HepG2 (cell line): ENCODE data around the gene SLC2A10. TPM values are rescaled to one million over a fixed set of nuclear protein-coding genes. Genes with fewer than 3 reads are reported as not detected.

ENCODE experiments used
- ATF4 ChIP-seq, 2 experiments: fragments of 450-650 bp in 1 of 2; sonication (generic) in 1 of 2; formaldehyde crosslinking; IDR thresholded peaks; 2 replicates each; pipeline versions ENCODE4 v1.5.0 to v1.8.0; 2020 to 2022; ENCODE audit warnings: mild to moderate bottlenecking in 1 of 2, missing genetic modification reagents in 1 of 2
- ATF7-NPFF ChIP-seq: sonication (generic); formaldehyde crosslinking; IDR thresholded peaks from 2 replicates; pipeline ENCODE4 v1.8.1; 2023; ENCODE audit warnings: mild to moderate bottlenecking, low read depth, missing genetic modification reagents, moderate library complexity
- DNMT1 ChIP-seq: sonication (generic); formaldehyde crosslinking; IDR thresholded peaks from 2 replicates; pipeline ENCODE4 v1.5.1; 2020; ENCODE audit warnings: mild to moderate bottlenecking, missing genetic modification reagents
- ELF3 ChIP-seq: IDR thresholded peaks from 2 replicates; pipeline ENCODE4 v1.6.1; 2016; ENCODE audit warnings: missing genetic modification reagents, missing compliant biosample characterization
- GLI4 ChIP-seq: sonication (generic); formaldehyde crosslinking; IDR thresholded peaks from 2 replicates; pipeline ENCODE4 v1.5.1; 2020; ENCODE audit warnings: missing genetic modification reagents, mild to moderate bottlenecking, moderate library complexity, borderline replicate concordance
- KAT2B ChIP-seq: fragments of 150-350 bp; IDR thresholded peaks from 2 replicates; pipeline ENCODE4 v1.6.1; 2014; ENCODE audit warnings: low read depth, low read length, borderline replicate concordance
- NCOA2 ChIP-seq: sonication (generic); formaldehyde crosslinking; IDR thresholded peaks from 2 replicates; pipeline ENCODE4 v1.8.0; 2022; ENCODE audit warnings: inconsistent platforms
- RAD21 ChIP-seq: fragments of 450-650 bp; formaldehyde crosslinking; IDR thresholded peaks from 2 replicates; pipeline ENCODE4 v1.5.0; 2020; ENCODE audit warnings: mild to moderate bottlenecking
- RARA ChIP-seq: IDR thresholded peaks from 2 replicates; pipeline ENCODE4 v1.6.1; 2016; ENCODE audit warnings: missing genetic modification reagents, missing compliant biosample characterization
- SETDB1 ChIP-seq: sonication (generic); formaldehyde crosslinking; IDR thresholded peaks from 2 replicates; pipeline ENCODE4 v1.5.1; 2020; ENCODE audit warnings: missing genetic modification reagents, mild to moderate bottlenecking, borderline replicate concordance
- THAP8 ChIP-seq: sonication (generic); formaldehyde crosslinking; IDR thresholded peaks from 2 replicates; pipeline ENCODE4 v1.5.1; 2020; ENCODE audit warnings: missing genetic modification reagents, mild to moderate bottlenecking, borderline replicate concordance
- YY1 ChIP-seq: IDR thresholded peaks from 2 replicates; pipeline ENCODE4 v1.6.1; 2011; ENCODE audit warnings: low read length, low read depth, moderate library complexity, mild to moderate bottlenecking; ENCODE audit not compliant: insufficient read depth, insufficient replicate concordance
- ZBTB10 ChIP-seq: sonication (generic); formaldehyde crosslinking; IDR thresholded peaks from 2 replicates; pipeline ENCODE4 v1.4.0; 2020; ENCODE audit warnings: missing genetic modification reagents, borderline replicate concordance
- ZBTB2 ChIP-seq: sonication (generic); formaldehyde crosslinking; IDR thresholded peaks from 2 replicates; pipeline ENCODE4 v1.8.0; 2022; ENCODE audit warnings: low read depth, missing genetic modification reagents
- ZBTB39 ChIP-seq: sonication (generic); formaldehyde crosslinking; IDR thresholded peaks from 2 replicates; pipeline ENCODE4 v1.5.0; 2020; ENCODE audit warnings: missing genetic modification reagents
- ZNF292 ChIP-seq: sonication (generic); formaldehyde crosslinking; IDR thresholded peaks from 2 replicates; pipeline ENCODE4 v1.8.1; 2022; ENCODE audit warnings: mild to moderate bottlenecking, low read depth, missing genetic modification reagents, borderline replicate concordance
- ZNF34 ChIP-seq: sonication (generic); formaldehyde crosslinking; IDR thresholded peaks from 2 replicates; pipeline ENCODE4 v1.4.0; 2020; ENCODE audit warnings: mild to moderate bottlenecking, missing genetic modification reagents, borderline replicate concordance
- ZNF713 ChIP-seq: sonication (generic); formaldehyde crosslinking; IDR thresholded peaks from 2 replicates; pipeline ENCODE4 v1.4.0; 2020; ENCODE audit warnings: mild to moderate bottlenecking, missing genetic modification reagents
- ZNF841 ChIP-seq: sonication (generic); formaldehyde crosslinking; IDR thresholded peaks from 2 replicates; pipeline ENCODE4 v1.8.1; 2023; ENCODE audit warnings: missing genetic modification reagents, borderline replicate concordance
- polyA plus RNA-seq, 8 experiments: library from polyadenylated mRNA; depleted of rRNA in 3 of 8; stranded (reverse) in 7 of 8; unstranded in 1 of 8; fragments of >200 nt; fragmentation: Illumina TruSeq in 4 of 8; extraction: Trizol in 4 of 8; gene quantifications; 2 replicates each; pipeline versions ENCODE4 v1.2.1 to v1.2.3, GENCODE V29; 2011 to 2016; ENCODE audit warnings: low read depth in 4 of 8, missing spikeins in 1 of 8, mixed read lengths in 1 of 8; ENCODE audit not compliant: insufficient read depth in 1 of 8
- total RNA-seq, 5 experiments: library from RNA; depleted of rRNA; stranded (reverse); fragments of >200 nt; fragmentation: Illumina TruSeq; extraction: Trizol; gene quantifications; 2 replicates each; pipeline ENCODE4 v1.2.3, GENCODE V29; 2016; ENCODE audit warnings: low read depth in 1 of 5

Gene SLC2A10
- total and polyA plus RNA-seq, 2 of the 13 experiments (the other 11 are each of a cell fraction or from before 2014, with no cell fraction given), result 16.0 to 18.4 TPM

GRCh38 chr20:46709459-46710152, at the start of gene SLC2A10 (continued):
- TF ChIP-seq ATF7-NPFF (peak; percentile 78; the same call in 1 of the 2 replicates), RARA (CRISPR knock-in tag) (no peak), ELF3 (CRISPR knock-in tag) (peak; percentile 55; the same call in 1 of the 2 replicates), ZBTB39 (CRISPR knock-in tag) (peak; percentile 84), KAT2B (no peak), RAD21 (CRISPR knock-in tag) (peak; percentile 60), ZNF292 (CRISPR knock-in tag) (no peak), ATF4 (CRISPR knock-in tag; IDR thresholded peaks at IDR 0.05) (peak in 1 of 2 experiments; percentile 21; a peak in 1 of 4 replicates), NCOA2 (no peak; the same call in 1 of the 2 replicates), ZNF713 (CRISPR knock-in tag) (no peak), DNMT1 (CRISPR knock-in tag) (peak; percentile 97), ZNF34 (CRISPR knock-in tag) (0 out of 2 replicates have a peak, but pooled peaks have one; percentile 45), GLI4 (CRISPR knock-in tag) (peak; percentile 88; the same call in 1 of the 2 replicates), SETDB1 (peak; percentile 78; the same call in 1 of the 2 replicates), ZBTB10 (CRISPR knock-in tag) (peak; percentile 95), ZNF841 (CRISPR knock-in tag) (peak; percentile 83; the same call in 1 of the 2 replicates), ZBTB2 (CRISPR knock-in tag) (peak; percentile 67), THAP8 (CRISPR knock-in tag) (no peak; the same call in 1 of the 2 replicates), YY1 (peak; percentile 63)
